HG03354 (cell line): Measurements from ENCODE around the gene FNIP2.
"Not testable (repeated sequence)": the region's sequence is repeated elsewhere in the genome, so short reads cannot be mapped to it uniquely, and the experiment has no call there.

Experiments
- ATAC-seq: cut with Tn5 transposase; IDR thresholded peaks from one replicate; pipeline ENCODE4 v1.9.1; 2021; ENCODE audit warnings: mild to moderate bottlenecking; ENCODE audit not compliant: unreplicated experiment, poor library complexity, severe bottlenecking

The FNIP2 gene

GRCh38 chr4:158768555-158769174 lies at the start of gene FNIP2:
FNIP2 (plus strand) TSS chr4:158769026; CDS start chr4:158769213, 187 bp downstream.
- peak; percentile 82 for ATAC-seq

DNA sequence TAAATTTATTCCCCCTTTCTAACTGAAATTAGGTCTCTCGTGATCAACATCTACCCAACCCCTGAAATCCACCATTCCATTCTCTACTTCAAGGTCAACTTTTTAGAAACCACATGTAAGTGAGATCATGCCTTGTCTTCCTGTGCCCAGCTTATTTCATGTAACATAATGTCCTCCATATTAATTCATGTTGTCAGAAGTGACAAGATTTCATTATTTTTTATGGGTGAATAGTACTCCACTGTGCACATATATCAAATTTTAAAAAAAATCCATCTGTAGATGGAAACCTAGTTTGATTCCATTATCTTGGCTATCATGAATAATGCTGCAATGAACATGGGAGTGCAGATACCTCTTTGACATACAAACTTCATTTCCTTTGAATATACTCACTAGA lies 47.1 kb upstream of the FNIP2 start:
- ATAC-seq: no peak

DNA sequence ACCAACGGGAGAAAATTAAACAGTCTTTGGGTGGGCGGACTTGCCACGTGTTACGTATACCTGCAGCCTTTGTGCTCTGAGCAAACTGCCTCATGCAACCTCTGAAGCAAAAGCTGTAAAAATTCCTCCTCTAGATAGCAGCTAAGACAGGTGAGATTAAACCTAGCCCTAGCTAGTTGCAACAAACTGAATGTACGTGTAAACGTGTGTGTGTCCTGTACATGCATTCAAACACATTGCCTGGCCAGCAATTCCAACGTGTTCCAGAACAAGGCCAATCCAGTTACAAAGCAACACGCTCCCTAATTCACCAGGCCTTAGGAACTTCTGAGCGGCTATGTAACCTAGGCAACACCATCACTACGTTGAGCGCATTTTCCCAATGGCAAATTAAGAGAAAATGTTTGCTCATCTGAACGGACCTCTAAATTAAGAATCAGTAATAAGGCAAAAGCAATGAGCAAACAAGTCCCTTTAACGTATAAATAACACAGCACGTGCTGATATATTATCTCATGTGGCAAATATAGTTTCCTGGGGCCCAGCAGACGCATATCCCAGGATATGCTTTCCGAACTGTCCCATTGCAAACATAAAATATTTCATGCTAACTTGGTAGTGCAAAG lies 46.4 kb upstream of the FNIP2 start:
- peak; percentile 18 for ATAC-seq

- peak; percentile 99 for ATAC-seq
These were observed 45.7 kb upstream of the FNIP2 start, which contains the start of gene PPID for GRCh38 chr4:158722917-158723793. PPID (minus strand) TSS chr4:158723396; CDS start chr4:158723288, 108 bp downstream.

DNA sequence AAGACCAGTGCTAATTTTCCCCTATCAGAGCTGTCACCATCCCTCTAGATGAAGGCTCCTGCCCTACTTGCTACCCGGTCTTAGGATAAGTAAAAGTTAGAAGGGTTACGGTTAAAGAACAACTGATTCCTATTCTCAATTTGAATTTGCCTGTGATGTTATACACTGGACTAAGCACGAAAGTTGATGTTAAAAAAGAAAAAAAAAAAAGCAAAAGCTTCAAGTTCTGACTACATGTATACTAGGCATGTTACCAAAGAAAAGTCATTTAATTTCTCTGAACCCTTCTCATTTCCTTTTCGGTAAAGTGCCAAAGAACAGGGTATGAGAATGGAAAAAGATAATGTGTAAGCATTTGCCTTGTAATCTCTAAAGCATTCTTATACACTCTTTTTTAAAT lies 44.2 kb upstream of the FNIP2 start:
- no peak for ATAC-seq

DNA sequence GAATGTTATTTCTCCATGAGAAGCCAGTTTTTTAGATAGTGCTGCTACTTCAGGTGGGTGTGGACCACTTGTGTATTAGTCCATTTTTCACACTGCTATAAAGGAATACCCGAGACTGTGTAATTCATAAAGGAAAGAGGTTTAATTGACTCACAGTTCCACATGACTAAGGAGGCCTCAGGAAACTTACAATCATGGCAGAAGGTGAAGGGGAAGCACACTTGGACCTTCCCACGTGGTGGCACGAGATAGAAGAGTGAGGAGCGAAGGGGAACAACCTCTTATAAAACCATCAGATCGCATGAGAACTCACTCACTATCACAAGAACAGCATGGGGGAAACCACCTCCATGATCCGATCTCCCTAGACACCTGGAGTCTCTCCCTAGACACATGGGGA lies 42.2 kb upstream of the FNIP2 start:
- no peak for ATAC-seq

DNA sequence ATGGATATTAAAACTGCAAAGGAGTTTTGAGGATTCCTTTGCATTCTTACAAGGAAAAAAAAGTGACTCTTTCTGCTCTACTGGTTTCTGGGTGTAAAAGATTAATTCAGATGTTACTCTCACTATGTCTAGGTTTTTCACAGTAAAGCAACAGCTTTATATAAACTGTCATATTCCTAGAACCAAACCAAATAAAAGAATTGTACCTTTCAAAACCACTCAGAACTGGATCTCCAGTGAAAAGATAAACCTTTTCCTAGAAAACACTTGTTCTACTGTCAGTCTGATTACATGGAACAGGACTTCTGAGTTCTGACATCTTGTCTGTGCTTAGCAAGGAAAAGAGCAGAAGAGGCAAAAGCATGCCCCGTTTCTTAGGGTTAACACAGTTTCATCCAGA lies 40.6 kb upstream of the FNIP2 start:
- no peak for ATAC-seq

DNA sequence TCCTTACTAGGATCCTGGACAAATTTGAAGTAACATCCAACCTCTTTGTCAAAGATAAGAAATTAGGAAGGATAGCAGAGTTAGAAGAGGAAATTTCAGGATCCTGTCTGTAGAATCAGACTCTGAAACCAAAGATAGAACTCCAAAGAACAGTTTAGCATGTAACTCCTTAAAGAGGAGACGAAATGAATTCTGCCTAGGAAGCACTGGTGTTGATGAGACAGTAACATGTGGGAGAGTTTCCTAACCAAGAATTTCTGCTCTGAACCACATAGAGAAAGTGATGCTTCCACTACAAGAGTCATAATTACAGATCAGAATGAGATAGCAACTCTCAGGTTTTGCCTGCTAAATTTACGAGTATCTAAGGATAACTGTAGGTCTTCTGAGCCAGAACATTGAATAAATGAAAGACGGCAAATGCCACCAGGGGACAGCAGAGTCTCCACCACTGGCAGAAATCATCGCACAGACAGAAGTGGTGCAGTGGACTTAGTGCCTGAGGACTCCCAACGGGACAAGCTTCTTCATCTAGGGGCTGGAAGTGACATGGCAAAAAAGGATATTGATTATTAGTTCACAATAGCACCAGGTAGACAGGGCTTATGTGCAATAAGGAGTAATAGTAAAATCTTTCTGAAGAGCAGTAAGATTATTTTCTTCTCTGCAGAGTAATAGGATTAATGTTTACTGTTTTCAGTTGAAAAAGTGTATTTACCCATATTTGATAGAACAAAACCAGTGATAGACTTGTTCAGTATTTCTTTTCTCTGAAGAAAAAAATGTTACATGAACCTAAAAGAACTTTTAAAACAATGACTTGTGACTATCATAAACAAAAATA lies 38.9 kb upstream of the FNIP2 start:
- ATAC-seq: peak; percentile 88

DNA sequence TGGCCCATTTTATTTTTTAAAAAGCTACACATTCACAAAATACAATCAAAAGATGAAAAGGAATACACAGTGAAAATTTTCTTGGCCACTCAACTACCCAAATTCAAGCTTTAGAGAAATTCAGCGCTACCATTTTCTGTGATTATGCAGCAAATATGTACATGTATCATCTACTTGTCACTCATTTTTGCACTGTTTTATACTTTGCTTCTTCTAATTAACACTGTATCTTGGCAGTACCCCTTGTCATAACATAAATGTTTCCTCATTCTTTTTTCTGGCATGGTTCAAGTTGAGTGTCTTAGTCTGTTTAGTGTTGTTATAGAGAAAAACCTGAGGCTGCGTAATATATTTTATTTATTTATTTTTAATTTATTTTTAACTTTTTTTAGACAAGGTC lies 30.0 kb upstream of the FNIP2 start:
- no peak for ATAC-seq

DNA sequence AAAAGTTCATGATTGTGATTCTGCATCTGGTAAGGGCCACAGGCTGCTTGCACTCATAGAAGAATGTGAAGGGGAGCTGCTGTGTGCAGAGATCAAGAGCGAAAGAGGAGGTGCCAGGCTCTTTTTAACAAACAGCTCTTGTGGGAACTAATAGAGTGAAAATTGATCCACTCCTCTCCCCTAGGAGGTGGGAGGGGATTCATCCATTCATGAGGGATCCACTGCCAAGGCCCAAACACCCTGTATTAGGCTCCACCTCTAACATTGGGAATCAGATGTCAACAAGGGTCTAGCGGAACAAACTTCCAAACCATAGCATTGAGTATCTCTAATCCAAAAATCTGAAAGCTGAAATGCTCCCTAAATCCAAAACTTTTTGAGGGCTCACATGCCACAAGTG lies 29.2 kb upstream of the FNIP2 start:
- no peak for ATAC-seq

DNA sequence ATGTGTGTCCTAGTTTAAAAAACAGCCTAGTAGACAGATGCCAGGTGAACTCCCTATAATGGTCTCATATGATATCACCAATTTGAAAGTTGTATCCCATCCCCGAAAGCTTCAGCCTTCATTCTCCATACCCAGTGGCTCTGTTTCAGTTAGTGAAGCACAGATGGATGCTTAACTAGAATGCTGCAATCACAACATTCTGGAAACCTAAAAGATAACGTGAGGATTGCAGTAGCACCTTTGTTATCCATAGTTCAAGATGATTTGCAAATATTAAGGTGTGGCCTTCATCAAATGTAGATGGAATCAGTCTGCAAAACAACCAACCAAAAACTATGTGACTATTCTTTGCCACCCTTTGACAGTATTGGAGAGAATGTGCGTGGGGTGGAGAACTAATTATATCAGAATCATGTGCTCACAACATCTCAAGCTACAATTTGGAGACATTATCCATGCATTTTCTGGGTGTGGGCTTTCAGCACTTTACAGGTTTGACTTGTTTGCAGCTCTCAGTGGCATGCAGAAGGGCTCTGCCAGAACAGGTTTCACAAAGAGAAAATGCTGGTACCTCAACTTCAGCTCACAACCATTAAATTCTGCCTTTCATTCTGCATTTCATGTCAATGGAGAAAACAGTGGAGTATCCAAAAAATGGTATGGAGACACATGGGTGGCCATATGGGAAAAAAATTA lies 27.4 kb upstream of the FNIP2 start:
- no peak for ATAC-seq

DNA sequence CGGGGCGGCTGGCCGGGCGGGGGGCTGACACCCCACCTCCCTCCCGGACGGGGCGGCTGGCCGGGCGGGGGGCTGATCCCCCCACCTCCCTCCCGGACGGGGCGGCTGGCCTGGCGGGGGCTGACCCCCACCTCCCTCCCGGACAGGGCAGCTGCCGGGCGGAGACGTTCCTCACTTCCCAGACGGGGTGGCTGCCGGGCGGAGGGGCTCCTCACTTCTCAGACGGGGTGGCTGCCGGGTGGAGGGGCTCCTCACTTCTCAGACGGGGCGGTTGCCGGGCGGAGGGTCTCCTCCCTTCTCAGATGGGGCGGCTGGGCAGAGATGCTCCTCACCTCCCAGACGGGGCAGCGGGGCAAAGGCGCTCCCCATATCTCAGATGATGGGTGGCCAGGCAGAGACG lies 22.3 kb upstream of the FNIP2 start:
- not testable (repeated sequence) for ATAC-seq

DNA sequence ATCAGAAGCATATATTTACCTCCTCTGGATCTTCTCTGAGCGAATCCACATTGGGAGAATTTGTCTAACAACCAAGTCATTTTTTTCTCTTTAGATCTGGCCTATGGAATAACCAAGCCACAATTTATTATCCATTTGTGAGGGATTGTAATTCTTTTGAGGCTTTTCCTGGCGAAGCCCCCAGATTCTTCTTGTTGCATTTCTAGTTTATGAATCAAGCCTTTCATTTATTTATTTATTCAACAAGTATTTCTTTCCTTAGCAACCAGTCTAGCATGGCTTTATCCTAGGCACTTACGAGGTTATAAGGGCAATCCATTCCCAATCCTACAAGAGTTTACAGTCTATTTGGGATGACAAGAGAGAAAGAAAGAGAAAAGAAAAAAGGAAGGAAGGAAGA lies 18.4 kb upstream of the FNIP2 start:
- no peak for ATAC-seq

DNA sequence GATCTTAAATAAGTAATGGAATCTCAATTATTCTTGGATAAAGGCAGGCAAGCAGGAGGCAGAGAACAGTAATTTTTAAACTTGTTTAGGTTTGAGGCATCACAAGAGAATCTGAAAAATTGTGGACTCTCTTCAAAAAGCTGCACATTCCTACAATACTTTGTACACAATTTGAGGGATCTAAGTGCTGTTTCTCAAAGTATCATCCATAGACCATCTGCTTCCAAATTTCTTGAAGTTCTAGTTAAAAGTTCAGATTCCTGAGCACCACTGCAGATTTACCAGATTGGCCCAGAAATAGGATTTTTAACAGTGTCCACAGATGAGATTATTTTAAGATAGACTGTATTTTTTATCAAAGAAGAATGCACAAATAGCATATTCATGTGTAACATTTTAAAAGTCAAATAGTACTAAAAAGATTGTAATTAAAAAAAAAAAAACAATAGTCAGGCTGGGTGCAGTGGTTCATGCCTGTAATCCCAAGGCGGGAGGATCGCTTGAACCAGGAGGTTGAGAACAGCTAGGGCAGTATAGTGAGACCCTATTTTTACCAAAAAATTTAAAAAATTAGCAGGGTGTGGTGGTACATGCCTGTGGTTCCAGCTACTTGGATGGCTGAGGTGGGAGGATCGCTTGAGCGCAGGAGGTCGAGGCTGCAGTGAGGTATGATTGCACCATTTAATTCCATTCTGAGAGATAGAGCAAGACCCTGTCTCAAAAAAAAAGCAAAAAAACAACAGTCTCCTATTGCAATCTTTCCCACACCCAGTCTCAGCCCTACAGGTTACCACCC lies 14.2 kb upstream of the FNIP2 start:
- ATAC-seq: no peak

GRCh38 chr4:158755819-158756218 lies 13.0 kb upstream of the FNIP2 start:
- ATAC-seq: not testable (repeated sequence)

- ATAC-seq: no peak
These were observed 12.2 kb upstream of the FNIP2 start for GRCh38 chr4:158756588-158756987.

DNA sequence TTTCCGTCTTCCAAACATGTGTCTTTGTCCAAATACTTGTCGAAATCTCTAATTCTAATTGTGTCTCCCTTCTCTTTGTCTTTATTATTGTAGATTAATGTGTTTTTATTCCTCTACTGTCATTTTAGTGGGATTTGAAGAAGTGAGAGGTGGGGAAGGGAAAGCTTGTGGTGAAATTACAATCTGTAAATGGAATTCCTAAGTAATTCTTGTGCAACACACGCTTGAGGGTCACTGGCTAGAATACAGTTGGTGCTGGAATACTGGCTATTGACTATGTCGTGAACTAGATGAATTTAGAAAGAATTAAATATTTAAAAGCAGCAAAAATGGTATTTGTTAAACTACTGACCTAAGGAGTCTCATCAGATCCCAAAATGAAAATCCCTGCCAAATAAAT lies 10.7 kb upstream of the FNIP2 start:
- ATAC-seq: no peak

DNA sequence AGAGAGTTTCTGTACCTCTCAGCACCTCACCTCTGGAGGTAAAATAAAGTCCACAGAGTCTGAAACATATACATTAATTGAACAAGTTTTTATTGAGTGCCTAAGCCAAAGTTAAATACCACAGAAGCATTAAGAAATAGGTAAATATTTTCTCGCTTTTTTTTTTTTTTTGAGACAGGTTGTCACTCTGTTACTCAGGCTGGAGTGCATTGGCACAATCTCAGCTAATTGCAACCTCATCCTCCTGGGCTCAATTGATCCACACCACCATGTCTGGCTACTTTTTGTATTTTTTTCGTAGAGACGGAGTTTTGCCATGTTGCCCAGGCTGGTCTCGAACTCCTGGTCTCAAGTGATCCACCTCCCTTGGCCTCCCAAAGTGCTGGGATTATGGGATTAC lies 10.1 kb upstream of the FNIP2 start:
- ATAC-seq: no peak

DNA sequence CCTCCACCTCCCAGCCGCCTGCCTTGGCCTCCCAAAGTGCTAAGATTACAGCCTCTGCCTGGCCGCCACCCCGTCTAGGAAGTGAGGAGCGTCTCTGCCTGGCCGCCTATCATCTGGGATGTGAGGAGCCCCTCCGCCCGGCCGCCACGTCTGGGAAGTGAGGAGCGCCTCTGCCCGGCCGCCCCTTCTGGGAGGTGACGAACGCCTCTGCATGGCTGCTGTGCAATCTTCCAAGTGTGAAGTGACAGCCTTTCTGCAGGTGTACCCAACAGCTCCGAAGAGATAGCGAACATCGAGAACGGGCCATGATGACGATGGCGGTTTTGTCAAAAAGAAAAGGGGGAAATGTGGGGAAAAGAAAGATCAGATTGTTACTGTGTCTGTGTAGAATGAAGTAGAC lies 9.3 kb upstream of the FNIP2 start:
- ATAC-seq: not testable (repeated sequence)
